ENCODE data around the gene RHOA.

DNA sequence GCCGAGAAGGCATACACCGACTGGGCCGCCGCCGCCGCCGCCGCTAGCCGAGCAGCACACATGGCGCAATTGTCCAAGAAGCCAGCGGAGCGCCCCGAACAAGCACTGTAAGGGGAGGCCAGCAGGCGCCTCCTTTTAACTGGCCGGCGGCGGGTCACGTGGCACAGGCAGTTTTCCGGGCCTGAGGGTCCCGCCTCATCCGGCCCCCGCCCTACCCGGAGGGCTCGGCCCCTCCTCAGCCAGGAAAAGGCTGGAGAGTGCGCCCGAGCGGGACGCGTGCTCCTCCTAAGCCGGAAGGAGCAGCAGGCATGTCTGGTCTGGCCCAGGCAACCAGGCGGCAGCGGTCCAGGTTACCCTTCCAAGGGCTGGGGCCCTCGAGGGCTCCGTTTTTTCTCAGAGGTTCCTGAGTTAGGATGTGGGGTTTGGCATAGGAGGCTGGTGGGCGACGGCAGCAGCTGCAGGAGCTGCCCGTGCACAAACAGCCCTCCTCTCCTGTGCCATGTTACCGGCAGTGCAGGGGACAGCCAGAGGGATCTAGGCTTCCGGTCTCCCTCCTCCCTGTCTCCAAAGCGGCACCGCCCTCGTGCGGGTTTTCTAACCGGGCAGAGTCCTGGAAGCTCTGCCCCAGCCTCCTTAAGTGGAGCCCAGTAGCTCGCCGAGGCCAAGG is 53.4 kb downstream of the RHOA start, which contains the start of gene GPX1:
- no peak for TF ChIP-seq EZH2 (IDR thresholded peaks at IDR 0.05; ENCODE audit: insufficient read depth, poor library complexity, severe bottlenecking)
- no peak for TF ChIP-seq EZH2phosphoT487 (IDR thresholded peaks at IDR 0.05; ENCODE audit: insufficient read depth, low read depth)
